Neural cell (in vitro differentiated cells): Measurements from ENCODE around the gene CPLX4. TPM values are rescaled to one million over a fixed set of nuclear protein-coding genes. Genes with fewer than 3 reads are reported as not detected.

ENCODE experiments used
- H2AFZ ChIP-seq: fragments of 200-600, 300-800 bp; sonication (generic), shearing (Covaris generic); 2 replicates; pipeline ENCODE4 v1.6.0; 2014; ENCODE audit warnings: low read depth, mild to moderate bottlenecking, antibody characterized with exemption, low read length, moderate library complexity
- H3F3A ChIP-seq: fragments of 200-600 bp; shearing (Covaris generic); 2 replicates; pipeline ENCODE4 v1.6.1; 2016; ENCODE audit warnings: mild to moderate bottlenecking, moderate library complexity, mixed read lengths, antibody characterized with exemption, low read length; ENCODE audit not compliant: insufficient read depth, poor library complexity, severe bottlenecking
- H3K27ac ChIP-seq: fragments of 200-600, 300-800 bp; sonication (generic), shearing (Covaris generic); 2 replicates; pipeline ENCODE4 v1.5.1; 2014; ENCODE audit warnings: mild to moderate bottlenecking, low read length, moderate library complexity
- H3K27me3 ChIP-seq: fragments of 300-800, 200-600 bp; sonication (generic), shearing (Covaris generic); 2 replicates; pipeline ENCODE4 v1.6.0; 2014; ENCODE audit warnings: mild to moderate bottlenecking, low read depth, low read length, moderate library complexity; ENCODE audit not compliant: insufficient read depth
- H3K36me3 ChIP-seq: fragments of 300-800, 200-600 bp; sonication (generic), shearing (Covaris generic); 2 replicates; pipeline ENCODE4 v1.5.1; 2014; ENCODE audit warnings: mild to moderate bottlenecking, antibody characterized with exemption, low read length, moderate library complexity; ENCODE audit not compliant: insufficient read depth
- H3K4me2 ChIP-seq: fragments of 300-800, 200-600 bp; sonication (generic), shearing (Covaris generic); 2 replicates; pipeline ENCODE4 v1.6.0; 2014; ENCODE audit warnings: mild to moderate bottlenecking, low read length
- H3K4me3 ChIP-seq: fragments of 300-800, 200-600 bp; sonication (generic), shearing (Covaris generic); 2 replicates; pipeline ENCODE4 v1.5.1; 2014; ENCODE audit warnings: mild to moderate bottlenecking, low read length, moderate library complexity
- H3K79me2 ChIP-seq: fragments of 200-600 bp; shearing (Covaris generic); replicated peaks from 2 replicates; pipeline ENCODE4 v1.6.0; 2014; ENCODE audit warnings: mild to moderate bottlenecking, low read length, moderate library complexity; ENCODE audit not compliant: insufficient read depth
- H3K9ac ChIP-seq: fragments of 300-800, 200-600 bp; sonication (generic), shearing (Covaris generic); 2 replicates; pipeline ENCODE4 v1.6.1; 2016; ENCODE audit warnings: mild to moderate bottlenecking, low read length, mixed read lengths
- H3K9me2 ChIP-seq: fragments of 200-600 bp; shearing (Covaris generic); 2 replicates; pipeline ENCODE4 v1.6.1; 2016; ENCODE audit warnings: mild to moderate bottlenecking, low read length, mixed read lengths; ENCODE audit not compliant: insufficient read depth
- H3K9me3 ChIP-seq: fragments of 200-600, 300-800 bp; sonication (generic), shearing (Covaris generic); 2 replicates; pipeline ENCODE4 v1.6.1; 2016; ENCODE audit warnings: mild to moderate bottlenecking, mixed run types, low read length, moderate library complexity, mixed read lengths
- H4K20me1 ChIP-seq: fragments of 200-600 bp; shearing (Covaris generic); 2 replicates; pipeline ENCODE4 v1.6.1; 2016; ENCODE audit warnings: mild to moderate bottlenecking, mixed run types; ENCODE audit not compliant: insufficient read depth
- CTCF ChIP-seq: fragments of 450-650 bp; IDR thresholded peaks from 2 replicates; pipeline ENCODE4 v1.5.1; 2014; ENCODE audit warnings: antibody characterized with exemption, mild to moderate bottlenecking, moderate library complexity; ENCODE audit not compliant: poor library complexity, severe bottlenecking
- EP300 ChIP-seq: fragments of 450-650 bp; conservative IDR thresholded peaks from 2 replicates; pipeline ENCODE4 v1.6.1; 2014; ENCODE audit warnings: antibody characterized with exemption, mild to moderate bottlenecking, moderate library complexity; ENCODE audit not compliant: poor library complexity, severe bottlenecking
- EZH2 ChIP-seq: fragments of 200-600, 300-800 bp; shearing (Covaris generic), sonication (generic); IDR thresholded peaks from 2 replicates; pipeline ENCODE4 v1.6.1; 2014; ENCODE audit warnings: antibody characterized with exemption, low read length, borderline replicate concordance, mild to moderate bottlenecking; ENCODE audit not compliant: insufficient read depth, poor library complexity, severe bottlenecking
- MXI1 ChIP-seq: fragments of 450-650 bp; conservative IDR thresholded peaks from 2 replicates; pipeline ENCODE4 v1.6.1; 2014; ENCODE audit warnings: antibody characterized with exemption, mild to moderate bottlenecking; ENCODE audit not compliant: poor library complexity, severe bottlenecking
- POLR2AphosphoS5 ChIP-seq: IDR thresholded peaks from 2 replicates; pipeline ENCODE4 v1.6.1; 2012
- RAD21 ChIP-seq: fragments of 450-650 bp; conservative IDR thresholded peaks from 2 replicates; pipeline ENCODE4 v1.6.1; 2014; ENCODE audit warnings: antibody characterized with exemption, mild to moderate bottlenecking, moderate library complexity
- REST ChIP-seq: IDR thresholded peaks from 2 replicates; pipeline ENCODE4 v1.6.1; 2012; ENCODE audit warnings: borderline replicate concordance
- SMC3 ChIP-seq: fragments of 450-650 bp; conservative IDR thresholded peaks from 2 replicates; pipeline ENCODE4 v1.6.1; 2014; ENCODE audit warnings: antibody characterized with exemption, mild to moderate bottlenecking, moderate library complexity; ENCODE audit not compliant: poor library complexity
- TAF1 ChIP-seq: IDR thresholded peaks from 2 replicates; pipeline ENCODE4 v1.6.1; 2012; ENCODE audit warnings: low read depth
- polyA plus RNA-seq: library from polyadenylated mRNA; depleted of rRNA; stranded (reverse); fragments of >200 nt; gene quantifications from 2 replicates; pipeline ENCODE4 v1.2.3, GENCODE V29; 2014

CPLX4 gene
- polyA plus RNA-seq, 1 donor from 2014 or later: not detected

DNA sequence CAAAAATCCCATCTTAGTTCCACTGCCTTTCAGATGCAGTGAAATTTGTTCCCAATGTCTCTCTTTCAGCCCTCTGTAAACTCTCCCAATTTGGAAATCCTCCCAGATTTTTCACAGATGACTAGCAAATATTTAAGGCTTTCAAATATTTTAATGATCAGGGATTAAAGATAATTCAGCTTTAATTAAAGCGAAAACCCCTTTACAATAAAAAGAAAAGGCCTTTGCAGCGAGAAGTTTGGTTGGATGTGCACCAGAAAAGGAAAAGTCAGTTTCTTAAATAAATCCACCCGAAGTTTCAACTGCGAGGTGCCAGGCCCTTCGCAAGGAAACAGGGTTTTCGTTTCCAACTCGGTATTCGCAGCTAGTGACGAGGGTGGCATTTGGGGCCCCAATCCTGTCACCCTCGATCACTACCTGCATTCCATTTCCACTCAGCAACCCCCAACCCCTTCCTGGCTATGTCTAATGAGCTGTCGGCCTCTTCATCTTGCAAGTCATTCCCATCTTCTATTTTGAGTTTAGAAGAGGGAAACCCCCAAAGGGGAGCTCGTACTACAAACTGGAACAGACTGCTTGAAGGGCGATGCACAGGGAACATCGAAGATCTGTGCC lies 46.7 kb downstream of the CPLX4 start:
- Histone ChIP-seq H3K9me3 (peaks cover 11% of the 10 kb centered on the region), H3K36me3 (no peaks in the 10 kb centered on the region), H3K4me3 (peak overlapping the region; percentile 63), H3K27ac (no peak overlapping the region), H3K79me2 (no peaks in the 10 kb centered on the region), H3F3A (no peaks in the 10 kb centered on the region), H3K27me3 (peaks cover 98% of the 10 kb centered on the region), H3K4me2 (no peak overlapping the region), H4K20me1 (no peaks in the 10 kb centered on the region), H3K9me2 (no peaks in the 10 kb centered on the region), H3K9ac (no peak overlapping the region), H2AFZ (no peak overlapping the region)
- TF ChIP-seq POLR2AphosphoS5 (no peak), SMC3 (no peak), RAD21 (no peak), TAF1 (no peak), EZH2 (no peak), CTCF (no peak), MXI1 (no peak), REST (no peak), EP300 (no peak)

GRCh38 chr18:59270689-59271257 lies 47.7 kb downstream of the CPLX4 start:
- TF ChIP-seq EZH2: no peak
- no peaks in the 10 kb centered on the region for H3K9me2 ChIP-seq
- H3K27ac ChIP-seq: no peak overlapping the region
- peaks cover 11% of the 10 kb centered on the region for H3K9me3 ChIP-seq
- H3K27me3 ChIP-seq: peaks cover 98% of the 10 kb centered on the region
- H3K79me2 ChIP-seq: no peaks in the 10 kb centered on the region
- no peaks in the 10 kb centered on the region for H3F3A ChIP-seq
- H3K4me3 ChIP-seq: no peak overlapping the region
- H3K9ac ChIP-seq: no peak overlapping the region
- H3K4me2 ChIP-seq: no peak overlapping the region
- H3K36me3 ChIP-seq: no peaks in the 10 kb centered on the region
- H2AFZ ChIP-seq: no peak overlapping the region
- H4K20me1 ChIP-seq: no peaks in the 10 kb centered on the region
